Endometrium (tissue), 2 donors: ENCODE data around the gene COLEC11.

ENCODE experiments used
- FAIRE-seq: peaks from 2 replicates; lab custom pipeline; 2012; peaks lifted over from hg19 to GRCh38; lab: Jason Lieb, UNC
- donor health status: control.
- donor health status: control.

The COLEC11 gene

DNA sequence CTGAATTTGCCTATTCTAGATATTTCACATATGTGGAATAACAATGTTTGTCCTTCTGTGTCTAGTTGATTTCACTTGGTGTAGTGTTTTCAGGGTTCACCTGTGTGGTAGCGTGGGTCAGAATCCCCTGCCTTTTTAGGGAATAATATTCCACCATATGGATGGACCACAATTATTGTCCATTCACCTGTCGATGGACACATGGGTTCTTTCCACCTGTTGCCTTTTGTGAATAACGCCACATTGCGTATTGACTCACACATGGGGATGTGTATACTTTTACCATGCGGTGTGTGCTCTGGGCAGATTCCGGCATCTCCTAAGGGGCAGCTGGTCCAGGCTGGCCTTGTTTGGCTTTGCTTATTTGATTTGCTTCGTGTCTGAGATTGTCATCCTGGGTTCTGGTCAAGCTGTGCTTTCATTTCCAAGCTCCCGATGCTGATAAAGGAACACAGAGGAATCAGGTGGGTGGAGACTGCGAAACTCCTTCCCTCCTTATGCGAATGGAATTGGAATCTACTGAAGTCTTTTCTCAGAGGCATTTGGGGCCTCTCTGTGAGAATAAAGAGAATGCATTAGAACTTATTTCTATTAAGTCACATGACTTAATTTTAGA is 44.2 kb downstream of the COLEC11 start:
- FAIRE-seq = no peak

DNA sequence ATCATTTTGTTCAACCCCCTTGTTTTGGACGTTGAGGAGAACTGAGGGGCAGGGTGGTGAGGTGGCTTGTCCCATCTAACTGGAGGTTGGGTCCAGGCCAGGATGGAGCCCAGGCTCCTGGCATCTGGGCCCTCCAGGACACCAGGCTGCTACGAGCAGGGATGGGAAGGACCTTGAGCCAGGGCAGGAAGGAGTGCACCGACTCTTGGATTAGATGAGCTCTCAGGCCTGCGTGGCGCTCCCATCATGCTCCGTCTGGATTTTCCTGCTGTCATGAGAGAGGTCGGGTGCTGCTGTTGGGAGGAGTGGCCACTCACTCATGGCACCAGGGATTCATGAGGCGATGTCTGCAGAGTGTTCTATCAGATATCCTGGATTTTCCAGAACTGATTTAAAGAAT is 44.7 kb downstream of the COLEC11 start:
- no peak for FAIRE-seq

DNA sequence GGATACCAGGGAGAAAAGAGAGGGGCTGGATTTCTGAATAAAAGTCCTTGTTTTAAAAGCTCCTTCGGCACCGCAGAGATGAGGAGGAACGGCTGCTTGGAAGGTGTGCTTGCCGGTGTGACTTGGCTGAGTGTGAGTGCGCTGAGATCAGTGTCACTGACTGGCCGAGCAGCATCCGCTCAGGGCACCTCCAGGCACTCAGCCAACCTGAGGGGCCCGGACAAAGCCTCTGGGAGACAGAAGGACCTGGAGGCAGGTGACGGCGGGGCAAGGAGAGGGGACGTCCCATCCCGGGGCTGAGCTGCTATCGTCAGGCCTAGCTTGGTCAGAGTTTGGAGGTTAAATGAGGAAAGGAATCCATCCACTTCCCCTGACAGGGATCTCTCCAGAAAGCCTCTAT is 46.3 kb downstream of the COLEC11 start:
- no peak for FAIRE-seq

DNA sequence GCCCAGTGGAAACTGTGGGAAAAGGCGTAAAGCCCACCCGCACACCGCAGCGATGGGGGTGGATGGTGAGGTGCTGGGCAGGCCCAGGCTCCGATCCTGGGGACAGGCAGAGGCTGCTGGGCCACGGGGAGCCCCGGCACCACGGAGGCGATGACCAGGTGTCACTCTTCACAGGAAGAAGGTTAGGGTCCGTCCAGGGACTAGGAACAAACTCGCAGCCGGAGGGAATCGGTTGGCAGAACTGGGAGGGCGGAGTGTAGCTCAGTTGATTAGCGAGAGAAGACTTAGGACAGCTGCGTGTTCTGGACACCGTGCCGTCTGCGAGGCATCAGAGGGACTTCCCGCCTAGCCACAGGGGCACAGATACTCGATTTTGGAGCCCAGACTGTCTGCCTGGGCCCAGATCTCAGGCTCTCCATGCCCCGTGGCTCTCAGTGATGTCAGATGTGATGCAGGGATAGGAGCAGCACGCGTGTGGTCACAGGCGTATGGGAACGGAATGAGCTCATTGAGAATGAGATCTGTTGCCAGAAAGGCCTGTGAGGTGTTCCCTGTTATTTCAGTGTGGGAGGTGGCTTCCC is 47.0 kb downstream of the COLEC11 start:
- no peak for FAIRE-seq

DNA sequence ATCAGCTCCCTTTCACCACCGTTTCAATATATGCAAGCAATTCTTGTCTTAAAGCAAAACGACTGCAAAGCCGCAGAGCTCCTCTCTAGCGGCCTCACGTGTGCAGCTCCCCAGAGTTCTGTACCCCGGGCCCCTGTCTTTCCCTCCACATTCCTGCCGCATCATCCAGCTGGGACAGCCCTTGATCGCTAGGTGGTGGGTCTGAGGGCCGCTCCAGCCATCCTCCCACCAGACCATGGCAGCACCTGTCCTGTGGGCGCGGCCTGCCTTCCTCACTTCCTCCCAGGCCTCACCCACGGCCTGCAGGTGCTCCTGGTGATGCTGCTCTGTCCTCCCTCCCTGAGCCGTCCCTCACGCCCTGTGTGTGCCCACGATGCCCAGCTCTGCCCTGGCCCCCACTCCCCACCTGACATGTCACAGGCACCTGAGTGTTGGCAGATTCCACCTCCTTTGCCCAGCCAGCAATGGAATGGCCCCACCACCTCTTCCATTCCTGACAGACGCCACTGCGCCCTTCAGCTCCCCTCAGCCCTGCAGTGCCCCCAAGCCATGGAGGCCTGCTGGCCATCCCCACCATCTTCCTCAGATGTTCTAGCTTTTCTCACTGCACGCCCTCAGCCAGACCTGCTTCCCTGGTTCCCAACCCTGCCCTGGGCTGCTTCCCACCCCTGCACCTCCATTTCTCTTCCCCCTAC is 47.8 kb downstream of the COLEC11 start:
- no peak for FAIRE-seq

DNA sequence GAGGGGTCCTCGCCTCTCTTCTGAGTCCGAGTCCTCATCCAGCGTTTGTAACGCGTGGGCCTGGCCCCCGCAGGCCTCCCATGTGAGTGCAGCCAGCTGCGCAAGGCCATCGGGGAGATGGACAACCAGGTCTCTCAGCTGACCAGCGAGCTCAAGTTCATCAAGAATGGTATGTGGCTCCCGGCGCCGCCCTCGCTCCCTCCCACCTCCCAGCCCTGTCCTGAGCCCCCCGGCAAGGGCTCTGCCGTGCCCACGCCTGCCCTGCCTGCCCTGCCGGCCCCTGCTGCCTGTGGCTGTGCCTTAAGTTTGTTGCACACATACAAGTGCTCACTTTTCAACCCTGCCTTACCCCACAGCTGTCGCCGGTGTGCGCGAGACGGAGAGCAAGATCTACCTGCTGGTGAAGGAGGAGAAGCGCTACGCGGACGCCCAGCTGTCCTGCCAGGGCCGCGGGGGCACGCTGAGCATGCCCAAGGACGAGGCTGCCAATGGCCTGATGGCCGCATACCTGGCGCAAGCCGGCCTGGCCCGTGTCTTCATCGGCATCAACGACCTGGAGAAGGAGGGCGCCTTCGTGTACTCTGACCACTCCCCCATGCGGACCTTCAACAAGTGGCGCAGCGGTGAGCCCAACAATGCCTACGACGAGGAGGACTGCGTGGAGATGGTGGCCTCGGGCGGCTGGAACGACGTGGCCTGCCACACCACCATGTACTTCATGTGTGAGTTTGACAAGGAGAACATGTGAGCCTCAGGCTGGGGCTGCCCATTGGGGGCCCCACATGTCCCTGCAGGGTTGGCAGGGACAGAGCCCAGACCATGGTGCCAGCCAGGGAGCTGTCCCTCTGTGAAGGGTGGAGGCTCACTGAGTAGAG is 48.7 kb downstream of the COLEC11 start:
- no peak for FAIRE-seq

DNA sequence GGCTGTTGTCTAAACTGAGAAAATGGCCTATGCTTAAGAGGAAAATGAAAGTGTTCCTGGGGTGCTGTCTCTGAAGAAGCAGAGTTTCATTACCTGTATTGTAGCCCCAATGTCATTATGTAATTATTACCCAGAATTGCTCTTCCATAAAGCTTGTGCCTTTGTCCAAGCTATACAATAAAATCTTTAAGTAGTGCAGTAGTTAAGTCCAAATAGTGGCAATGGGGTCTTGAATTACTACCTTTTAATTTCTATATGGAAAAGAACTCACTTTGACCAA is 49.3 kb downstream of the COLEC11 start:
- FAIRE-seq = no peak

DNA sequence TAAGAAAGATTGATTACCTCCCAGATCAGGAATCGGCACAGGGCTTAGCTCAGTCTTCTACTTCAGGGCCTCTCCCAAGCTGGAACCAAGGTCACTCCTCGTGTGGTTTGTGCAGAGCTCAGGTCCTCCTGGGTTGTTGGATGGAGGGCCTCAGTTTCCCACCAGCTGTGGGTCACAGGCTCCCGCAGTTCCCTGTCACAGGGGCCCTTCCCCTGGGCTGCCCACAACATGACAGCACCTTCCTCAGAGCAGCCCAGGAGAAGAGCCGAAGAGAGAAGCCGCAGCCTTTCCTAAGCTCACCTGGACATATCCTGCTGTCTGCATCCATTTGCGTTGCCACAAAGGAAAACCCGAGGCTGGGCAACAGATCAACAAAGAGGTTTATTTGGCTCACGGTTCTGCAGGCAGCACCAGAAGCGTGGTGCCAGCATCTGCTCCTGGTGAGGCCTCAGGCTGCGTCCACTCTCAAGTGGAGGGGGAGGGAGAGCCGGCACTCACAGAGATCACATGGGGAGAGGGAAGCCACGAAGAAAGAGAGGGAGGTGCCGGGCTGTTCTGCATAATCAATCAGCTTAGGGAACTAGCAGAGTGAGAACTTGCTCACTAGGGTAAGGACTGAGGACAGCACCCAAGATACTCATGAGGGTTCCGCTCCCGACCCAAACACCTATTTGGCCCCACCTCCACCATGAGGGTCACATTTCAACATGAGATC is 50.1 kb downstream of the COLEC11 start:
- no peak for FAIRE-seq

DNA sequence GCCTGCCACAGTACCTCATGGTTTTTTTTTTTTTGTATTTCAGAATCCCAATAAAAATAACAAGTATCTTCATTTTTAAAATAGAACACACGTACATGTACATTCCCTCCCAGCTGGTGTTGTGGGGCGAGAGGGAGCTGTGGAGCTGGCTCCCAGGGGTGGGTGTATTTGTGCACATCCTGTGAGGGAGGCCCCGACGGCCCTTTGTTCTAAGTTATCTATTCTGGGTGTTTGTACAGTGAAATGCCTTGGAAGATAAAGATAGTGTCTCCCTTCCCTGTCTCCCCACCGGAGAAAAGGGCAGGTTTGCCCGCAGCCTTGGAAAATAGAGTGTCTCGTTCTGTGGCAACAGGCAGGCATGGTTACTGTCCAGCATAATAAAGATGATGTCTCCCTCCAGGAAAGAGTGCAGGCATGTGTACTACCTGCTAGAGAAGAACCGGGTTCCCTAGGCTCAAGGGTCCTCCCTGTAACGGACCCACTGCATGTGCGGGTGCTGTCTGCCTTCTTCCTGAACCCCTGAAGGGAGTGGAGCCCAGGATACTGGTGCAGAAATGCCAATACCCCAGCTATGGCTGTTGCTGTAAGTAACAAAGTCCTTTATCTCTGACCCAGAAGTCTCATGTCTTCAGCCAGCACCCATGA is 51.0 kb downstream of the COLEC11 start:
- FAIRE-seq = no peak

DNA sequence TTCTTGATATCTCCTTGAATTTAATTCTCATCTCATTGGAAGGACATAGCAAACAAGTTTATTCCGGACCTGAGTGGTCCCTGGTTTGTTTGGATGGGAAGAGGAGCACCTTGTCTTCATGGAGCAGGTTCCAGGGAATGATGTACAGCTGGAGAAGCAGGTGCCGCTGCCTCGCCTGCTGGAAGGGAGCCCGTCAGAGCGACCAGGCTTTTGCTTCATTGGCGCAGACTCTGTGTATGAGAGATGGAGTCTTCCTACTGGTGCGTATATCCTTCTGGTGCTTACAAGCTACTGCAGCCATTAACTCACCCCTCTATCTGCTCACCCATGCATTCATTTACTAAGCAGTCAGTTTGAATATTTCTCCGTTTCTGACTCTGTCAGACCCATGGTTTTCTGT is 51.5 kb downstream of the COLEC11 start:
- FAIRE-seq = no peak

DNA sequence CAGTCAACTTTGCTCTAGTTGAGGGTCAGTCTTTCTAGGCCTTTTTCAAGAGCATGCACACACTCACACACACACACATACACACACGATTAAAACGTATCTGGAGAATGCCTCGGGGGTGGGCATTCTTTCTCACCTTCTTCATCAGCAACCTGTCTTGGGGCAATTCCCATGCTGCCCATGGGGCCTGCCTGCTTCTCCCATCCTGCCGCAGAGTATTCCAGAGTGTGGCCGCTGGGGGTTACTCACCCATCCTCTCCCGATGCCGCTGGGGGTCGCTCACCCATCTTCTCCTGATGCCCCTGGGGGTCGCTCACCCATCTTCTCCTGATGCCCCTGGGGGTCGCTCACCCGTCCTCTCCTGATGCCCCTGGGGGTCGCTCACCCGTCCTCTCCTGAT is 52.3 kb downstream of the COLEC11 start:
- FAIRE-seq = no peak

DNA sequence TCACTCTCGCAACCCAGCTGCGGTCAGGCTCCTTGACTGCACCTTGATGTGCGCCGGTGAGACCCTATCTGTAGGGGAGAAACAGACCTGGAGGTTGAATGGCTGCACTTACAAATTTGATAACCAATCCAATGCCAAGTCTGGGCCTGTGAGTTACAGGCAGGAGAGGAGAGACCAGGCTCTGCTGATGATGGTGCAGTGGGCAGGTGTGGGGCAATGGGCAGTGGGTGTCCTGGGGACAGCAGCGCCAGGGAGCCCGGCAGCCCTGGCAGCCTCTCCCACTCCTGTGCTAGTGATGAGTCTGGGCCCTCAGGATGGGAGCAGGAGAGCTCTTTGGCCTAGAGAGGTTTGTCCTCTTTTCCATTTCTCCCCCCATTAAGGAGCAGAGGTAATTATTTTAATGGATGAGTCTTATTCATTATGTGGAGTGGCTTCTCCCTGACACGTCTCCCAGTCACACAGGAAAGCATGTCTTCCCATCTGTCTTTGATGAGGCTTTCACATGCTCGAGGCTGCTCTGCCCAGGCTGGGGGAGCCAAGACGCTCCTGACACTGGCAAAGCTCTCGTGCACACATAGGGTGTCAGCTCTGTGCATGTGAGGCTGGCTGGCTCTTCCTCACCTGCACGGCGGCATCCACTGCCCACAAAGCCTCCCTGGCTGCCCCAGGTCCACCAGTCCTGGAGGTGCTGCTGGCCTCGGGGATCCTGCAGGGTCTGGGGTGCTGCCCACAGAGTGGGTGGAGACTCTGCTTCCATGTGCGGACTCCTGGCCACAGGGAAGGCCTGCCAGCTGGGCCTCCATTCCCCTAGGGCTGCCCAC is 53.1 kb downstream of the COLEC11 start:
- no peak for FAIRE-seq

DNA sequence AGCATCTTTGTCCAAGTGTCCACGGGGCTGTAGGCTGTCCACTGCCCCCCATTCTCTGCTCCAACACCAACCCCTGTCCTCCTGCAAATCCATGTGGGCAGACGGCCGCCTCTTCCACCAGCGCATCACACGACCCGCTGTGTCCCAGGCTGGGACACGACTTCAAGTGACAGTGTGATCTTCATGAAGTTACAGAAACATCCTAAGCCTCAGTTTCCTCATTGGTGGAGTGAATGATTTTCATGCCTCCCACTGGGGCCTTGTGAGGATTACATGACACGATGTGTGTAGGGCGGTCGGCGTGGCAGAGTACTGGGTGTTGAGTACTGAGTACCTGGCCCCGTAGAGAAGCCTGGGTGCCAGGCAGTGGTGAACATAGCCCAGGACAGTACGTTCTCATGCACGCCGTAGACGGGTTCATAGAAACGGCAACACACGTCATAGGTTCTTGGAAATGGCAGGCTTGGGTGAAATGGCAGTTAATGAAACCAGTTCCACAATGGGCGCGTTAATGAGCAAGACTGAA is 53.8 kb downstream of the COLEC11 start:
- no peak for FAIRE-seq

DNA sequence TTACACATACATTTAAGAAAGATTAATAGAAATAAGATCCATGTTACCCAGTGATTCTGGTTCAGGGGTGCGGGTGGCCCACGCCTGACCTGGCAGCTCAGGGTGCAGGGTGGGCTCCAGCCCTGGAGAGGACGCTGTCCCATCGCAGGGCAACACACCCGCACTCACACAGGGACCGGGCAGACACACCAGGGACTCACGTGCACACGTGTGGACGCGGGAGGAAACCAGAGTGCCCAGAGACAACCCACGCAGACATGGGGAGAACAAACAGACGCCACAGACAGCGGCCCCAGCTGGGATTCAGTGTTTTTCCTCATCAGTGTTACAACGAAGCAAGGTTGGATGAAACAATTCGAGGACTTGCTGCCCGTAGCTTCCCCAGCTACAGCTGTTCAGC is 54.7 kb downstream of the COLEC11 start:
- FAIRE-seq = no peak

DNA sequence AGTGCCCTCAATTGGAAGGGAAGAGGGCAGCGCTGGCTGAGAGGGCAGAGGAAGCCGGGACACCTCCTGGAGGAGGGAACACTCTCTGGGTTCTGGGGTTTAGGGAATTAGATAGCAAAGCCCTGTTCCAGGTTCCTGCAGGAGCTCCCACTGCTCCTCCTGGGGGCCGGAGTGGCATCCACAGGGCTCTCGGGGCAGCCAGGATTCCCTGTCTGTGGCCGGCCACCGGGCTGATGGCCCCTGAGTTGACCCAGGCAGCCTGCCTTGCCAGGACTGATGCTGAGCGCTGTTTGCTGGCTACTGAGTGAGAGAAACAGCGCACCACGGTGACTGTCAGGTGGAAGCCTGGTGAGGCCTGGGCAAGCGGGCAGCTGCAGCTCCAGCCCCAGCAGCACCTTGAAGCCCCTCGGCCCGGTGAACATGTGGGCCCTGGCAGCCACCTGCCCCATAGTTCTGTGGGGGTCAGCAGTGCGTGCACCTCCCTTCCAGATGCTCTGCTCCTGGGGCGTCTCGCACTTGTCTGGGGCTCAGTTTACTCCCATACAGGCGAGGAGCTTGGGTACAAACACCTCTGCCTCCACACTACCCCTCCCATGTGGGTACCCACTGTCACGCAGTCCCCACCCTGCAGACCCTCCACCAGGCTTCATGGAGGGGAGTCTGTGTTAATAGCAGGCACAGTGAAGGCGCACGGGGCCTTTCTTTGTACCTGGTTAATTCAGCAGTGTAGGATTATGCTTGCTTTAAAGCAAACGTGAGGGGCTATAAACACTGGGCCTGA is 55.4 kb downstream of the COLEC11 start:
- no peak for FAIRE-seq

DNA sequence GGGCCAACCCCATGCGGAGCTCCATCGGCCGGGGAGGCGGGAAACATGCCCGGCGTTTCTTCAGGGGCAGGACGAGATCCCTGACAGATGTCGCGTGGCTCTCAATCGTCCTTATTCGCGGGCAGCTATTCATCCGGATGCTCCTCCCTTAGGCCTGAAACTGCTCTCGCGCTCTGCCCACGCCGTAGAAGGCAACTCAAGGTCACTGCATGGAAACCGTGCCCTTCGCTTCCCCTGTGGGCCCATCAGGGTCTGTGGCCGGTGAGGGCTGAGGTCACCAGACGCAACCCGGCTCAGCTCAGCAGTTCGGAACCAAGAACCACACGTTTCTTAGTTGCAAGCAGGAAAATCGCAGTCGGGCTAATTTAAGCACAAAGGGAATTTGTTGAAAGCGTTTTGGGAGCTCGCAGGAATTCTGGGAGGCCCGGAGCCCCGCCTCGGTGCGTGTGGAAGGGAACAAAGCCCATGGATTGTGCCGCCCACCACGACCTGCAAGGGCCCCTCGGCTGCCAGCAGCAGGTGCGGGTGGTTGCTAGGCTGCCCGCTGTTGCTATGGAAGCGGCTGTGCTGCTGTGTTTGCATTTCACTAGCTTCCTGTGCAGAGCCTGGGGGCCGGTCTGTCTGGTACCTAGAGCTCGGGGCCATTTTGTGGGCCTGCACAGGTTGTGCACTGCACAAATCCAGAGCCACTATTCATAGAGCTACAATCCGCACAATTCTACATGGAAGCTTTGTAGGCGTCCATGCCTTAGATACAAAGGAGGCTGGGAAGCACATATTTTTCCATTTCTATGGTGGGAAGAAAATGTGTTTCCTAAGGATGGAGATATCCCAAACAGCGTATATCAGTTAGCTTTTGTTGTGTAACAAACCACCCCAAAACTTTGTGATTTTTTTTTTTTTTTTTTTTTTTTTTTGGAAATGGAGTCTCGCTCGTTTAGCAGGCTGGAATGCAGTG is 57.1 kb downstream of the COLEC11 start:
- FAIRE-seq = no peak

DNA sequence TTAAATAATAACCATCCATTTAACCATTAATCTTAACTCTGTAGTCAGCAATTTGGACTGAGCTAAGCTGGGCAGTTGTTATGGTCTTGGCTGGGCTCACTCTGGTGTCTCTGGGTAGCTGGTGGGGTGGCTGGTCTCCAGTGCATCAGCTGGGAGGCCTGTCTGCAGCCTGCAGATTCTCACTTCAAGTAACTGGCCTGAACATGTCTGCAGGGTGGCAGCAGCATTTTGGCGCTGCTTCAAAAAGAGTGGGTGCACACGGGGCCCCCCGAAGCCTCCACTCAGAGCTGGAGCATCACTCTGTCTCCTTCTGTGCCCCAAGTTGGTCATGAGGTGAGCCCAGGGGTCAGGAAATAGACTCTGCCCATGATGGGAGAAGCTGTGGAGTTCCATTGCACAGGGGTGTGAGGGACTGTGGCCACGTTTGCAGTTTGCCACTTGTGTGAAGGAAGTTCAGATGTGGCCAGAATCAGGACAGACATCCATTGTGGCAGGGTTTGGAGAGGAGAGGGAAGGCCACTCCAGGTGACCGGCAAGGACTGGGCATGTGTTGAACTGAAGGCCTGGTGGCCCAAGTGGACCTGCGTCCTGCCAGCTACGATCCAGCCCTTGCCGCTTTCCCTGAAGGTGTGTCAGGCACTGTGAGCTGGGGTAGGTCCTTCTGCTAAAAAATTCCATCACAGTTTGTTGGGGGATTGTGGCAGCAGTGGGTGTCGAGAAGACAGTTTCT is 58.1 kb downstream of the COLEC11 start:
- no peak for FAIRE-seq

DNA sequence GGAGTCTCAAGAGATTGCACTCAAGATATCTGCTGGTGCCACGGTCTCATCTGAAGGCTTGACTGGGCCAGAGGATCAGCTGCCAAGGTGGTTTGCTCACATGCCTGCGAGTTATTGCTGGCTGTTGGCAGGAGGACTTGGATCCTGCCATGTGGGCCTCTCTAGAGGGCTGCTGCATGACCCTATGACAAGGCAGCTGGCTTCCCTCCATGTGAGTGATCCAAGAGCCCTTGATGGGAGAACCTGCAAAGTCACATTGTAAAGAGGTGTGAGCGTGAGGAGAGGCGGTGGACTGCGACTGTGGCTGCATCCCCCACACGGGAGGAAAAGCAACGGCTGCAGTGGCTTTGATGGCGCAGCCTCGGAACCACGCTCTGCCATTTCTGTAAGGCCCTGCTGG is 59.1 kb downstream of the COLEC11 start:
- FAIRE-seq = no peak
